ENCODE measurements around the gene ITGAV. TPM values are rescaled to one million over a fixed set of nuclear protein-coding genes. Genes with fewer than 3 reads are reported as not detected.

The ITGAV gene
- total RNA-seq, 1 donor from 2014 or later: 72.8 TPM

GRCh38 chr2:186645999-186646398 is 56.1 kb downstream of the ITGAV start:
- DNase-seq (ENCODE audit: low spot score): no peak
- H3K9me3 ChIP-seq (ENCODE audit: low read depth): no peaks in the 10 kb centered on the region
- no peaks in the 10 kb centered on the region for H3K4me1 ChIP-seq
- H3K9ac ChIP-seq: no peak overlapping the region
- TF ChIP-seq CTCF (IDR thresholded peaks at IDR 0.05) (no peak), EZH2phosphoT487 (IDR thresholded peaks at IDR 0.05) (no peak), EZH2 (IDR thresholded peaks at IDR 0.05) (no peak)
- no peaks in the 10 kb centered on the region for H3F3A ChIP-seq (ENCODE audit: low read depth)
- Mint-ChIP-seq H3K9me3 (no peaks in the 10 kb centered on the region), H3K4me1 (no peaks in the 10 kb centered on the region), H3K36me3 (peaks cover 13% of the 10 kb centered on the region), H3K27ac (no peak overlapping the region), H3K27me3 (ENCODE audit: insufficient read depth, low read depth) (no peaks in the 10 kb centered on the region), H3K4me3 (no peak overlapping the region)
- H3K79me2 ChIP-seq (ENCODE audit: low read depth): no peaks in the 10 kb centered on the region
- H3K4me3 ChIP-seq: no peak overlapping the region
- H3K27ac ChIP-seq: no peak overlapping the region
- H4K20me1 ChIP-seq (ENCODE audit: low read depth): no peaks in the 10 kb centered on the region
- peaks cover 10% of the 10 kb centered on the region for H3K36me3 ChIP-seq
- H3K4me2 ChIP-seq: no peak overlapping the region
- H2AFZ ChIP-seq (replicated peaks): no peak overlapping the region
- H3K27me3 ChIP-seq: no peaks in the 10 kb centered on the region

GRCh38 chr2:186648130-186648529 is 58.3 kb downstream of the ITGAV start:
- H3K79me2 ChIP-seq (ENCODE audit: low read depth): no peaks in the 10 kb centered on the region
- H3K4me3 Mint-ChIP-seq: no peak overlapping the region

GRCh38 chr2:186653511-186653910 is 63.7 kb downstream of the ITGAV start:
- no peaks in the 10 kb centered on the region for H4K20me1 ChIP-seq (ENCODE audit: low read depth)
- no peaks in the 10 kb centered on the region for H3K27me3 Mint-ChIP-seq (ENCODE audit: insufficient read depth, low read depth)
- peaks cover 26% of the 10 kb centered on the region for H3K36me3 Mint-ChIP-seq
- no peak overlapping the region for H3K4me3 Mint-ChIP-seq
- H3K9me3 ChIP-seq (ENCODE audit: low read depth): no peaks in the 10 kb centered on the region
- H3K27ac Mint-ChIP-seq: no peak overlapping the region
- no peaks in the 10 kb centered on the region for H3K4me1 ChIP-seq
- no peak overlapping the region for H3K4me3 ChIP-seq
- H3K36me3 ChIP-seq: peaks cover 15% of the 10 kb centered on the region
- no peak overlapping the region for H3K27ac ChIP-seq
- no peak overlapping the region for H2AFZ ChIP-seq (replicated peaks)
- H3K27me3 ChIP-seq: no peaks in the 10 kb centered on the region
- H3K9ac ChIP-seq: no peak overlapping the region
- H3K4me1 Mint-ChIP-seq: no peaks in the 10 kb centered on the region
- peaks cover 6% of the 10 kb centered on the region for H3F3A ChIP-seq (ENCODE audit: low read depth)
- no peak for TF ChIP-seq EZH2 (IDR thresholded peaks at IDR 0.05)
- TF ChIP-seq EZH2phosphoT487 (IDR thresholded peaks at IDR 0.05): no peak
- TF ChIP-seq CTCF (IDR thresholded peaks at IDR 0.05): no peak
- H3K9me3 Mint-ChIP-seq: no peaks in the 10 kb centered on the region
- DNase-seq (ENCODE audit: low spot score): no peak
- H3K4me2 ChIP-seq: no peak overlapping the region
- no peaks in the 10 kb centered on the region for H3K79me2 ChIP-seq (ENCODE audit: low read depth)

More at GRCh38 chr2:186648130-186648529, 58.3 kb downstream of the ITGAV start:
- no peaks in the 10 kb centered on the region for H3K27me3 Mint-ChIP-seq (ENCODE audit: insufficient read depth, low read depth)
- no peaks in the 10 kb centered on the region for H3K27me3 ChIP-seq
- H4K20me1 ChIP-seq (ENCODE audit: low read depth): no peaks in the 10 kb centered on the region
- no peak overlapping the region for H3K9ac ChIP-seq
- H2AFZ ChIP-seq (replicated peaks): no peak overlapping the region
- H3K36me3 Mint-ChIP-seq: peaks cover 15% of the 10 kb centered on the region
- no peaks in the 10 kb centered on the region for H3F3A ChIP-seq (ENCODE audit: low read depth)
- no peak overlapping the region for H3K27ac Mint-ChIP-seq
- no peak overlapping the region for H3K27ac ChIP-seq
- DNase-seq (ENCODE audit: low spot score): no peak
- H3K4me1 ChIP-seq: no peaks in the 10 kb centered on the region
- H3K4me1 Mint-ChIP-seq: no peaks in the 10 kb centered on the region
- H3K4me2 ChIP-seq: no peak overlapping the region
- H3K4me3 ChIP-seq: no peak overlapping the region
- peaks cover 10% of the 10 kb centered on the region for H3K36me3 ChIP-seq
- TF ChIP-seq EZH2phosphoT487 (IDR thresholded peaks at IDR 0.05): no peak
- TF ChIP-seq CTCF (IDR thresholded peaks at IDR 0.05): no peak
- TF ChIP-seq EZH2 (IDR thresholded peaks at IDR 0.05): no peak
- H3K9me3 ChIP-seq (ENCODE audit: low read depth): no peaks in the 10 kb centered on the region
- no peaks in the 10 kb centered on the region for H3K9me3 Mint-ChIP-seq
